GM10847 (cell line): ENCODE measurements around the gene SPPL2B.
A peak's percentile ranks its signal among the peaks of the same experiment; 100 is the strongest.

Experiments used
- POLR2A ChIP-seq: IDR thresholded peaks from 2 replicates; pipeline ENCODE4 v1.6.1; 2011; ENCODE audit not compliant: insufficient read length; ENCODE audit errors: extremely low read depth

Gene SPPL2B, protein sequence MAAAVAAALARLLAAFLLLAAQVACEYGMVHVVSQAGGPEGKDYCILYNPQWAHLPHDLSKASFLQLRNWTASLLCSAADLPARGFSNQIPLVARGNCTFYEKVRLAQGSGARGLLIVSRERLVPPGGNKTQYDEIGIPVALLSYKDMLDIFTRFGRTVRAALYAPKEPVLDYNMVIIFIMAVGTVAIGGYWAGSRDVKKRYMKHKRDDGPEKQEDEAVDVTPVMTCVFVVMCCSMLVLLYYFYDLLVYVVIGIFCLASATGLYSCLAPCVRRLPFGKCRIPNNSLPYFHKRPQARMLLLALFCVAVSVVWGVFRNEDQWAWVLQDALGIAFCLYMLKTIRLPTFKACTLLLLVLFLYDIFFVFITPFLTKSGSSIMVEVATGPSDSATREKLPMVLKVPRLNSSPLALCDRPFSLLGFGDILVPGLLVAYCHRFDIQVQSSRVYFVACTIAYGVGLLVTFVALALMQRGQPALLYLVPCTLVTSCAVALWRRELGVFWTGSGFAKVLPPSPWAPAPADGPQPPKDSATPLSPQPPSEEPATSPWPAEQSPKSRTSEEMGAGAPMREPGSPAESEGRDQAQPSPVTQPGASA

DNA sequence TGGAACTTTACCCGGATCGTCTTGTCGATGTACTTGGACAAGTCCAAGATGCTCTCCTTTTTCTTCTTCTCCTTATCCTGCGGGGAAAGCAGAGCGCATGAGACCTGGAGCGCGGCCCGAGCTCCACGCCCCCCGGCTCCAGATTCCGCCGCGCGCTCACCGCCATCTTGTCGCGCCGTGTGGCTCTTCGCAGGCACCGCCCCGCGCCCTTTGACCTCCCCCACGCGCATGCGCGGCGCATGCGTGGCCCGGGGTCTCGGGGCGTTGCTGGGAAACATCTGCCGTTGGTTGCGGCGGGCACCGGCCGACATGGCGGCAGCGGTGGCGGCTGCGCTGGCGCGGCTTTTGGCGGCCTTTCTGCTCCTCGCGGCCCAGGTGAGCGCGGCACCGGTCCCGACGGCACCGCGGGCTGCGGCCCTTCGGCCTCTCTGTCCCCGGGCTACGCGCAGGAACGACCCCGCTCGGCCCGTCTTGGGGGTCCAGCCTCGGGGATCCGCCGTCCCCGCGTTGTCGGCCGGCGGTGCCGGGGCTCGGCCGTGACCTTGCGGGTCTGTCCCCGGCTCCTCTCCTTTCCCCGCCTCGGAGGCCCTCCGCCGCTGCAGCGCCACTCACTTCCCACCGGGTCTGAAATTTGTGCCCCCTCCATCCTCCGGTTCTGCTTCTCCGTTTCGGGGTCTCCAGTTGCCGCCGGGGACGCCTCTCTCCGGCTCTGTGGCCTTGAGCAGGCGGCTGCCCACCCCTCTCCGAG, at the start of gene SPPL2B, which contains the start of gene LSM7:
Gene SPPL2B, plus strand, starts transcription at position 284 of the 748 bp plus-strand sequence. Its CDS starts 26 bp downstream, at position 310.
Gene LSM7, minus strand, starts transcription at position 186 of the 748 bp plus-strand sequence. Its CDS starts 20 bp downstream, at position 166.
- peak; percentile 94 for TF ChIP-seq POLR2A

DNA sequence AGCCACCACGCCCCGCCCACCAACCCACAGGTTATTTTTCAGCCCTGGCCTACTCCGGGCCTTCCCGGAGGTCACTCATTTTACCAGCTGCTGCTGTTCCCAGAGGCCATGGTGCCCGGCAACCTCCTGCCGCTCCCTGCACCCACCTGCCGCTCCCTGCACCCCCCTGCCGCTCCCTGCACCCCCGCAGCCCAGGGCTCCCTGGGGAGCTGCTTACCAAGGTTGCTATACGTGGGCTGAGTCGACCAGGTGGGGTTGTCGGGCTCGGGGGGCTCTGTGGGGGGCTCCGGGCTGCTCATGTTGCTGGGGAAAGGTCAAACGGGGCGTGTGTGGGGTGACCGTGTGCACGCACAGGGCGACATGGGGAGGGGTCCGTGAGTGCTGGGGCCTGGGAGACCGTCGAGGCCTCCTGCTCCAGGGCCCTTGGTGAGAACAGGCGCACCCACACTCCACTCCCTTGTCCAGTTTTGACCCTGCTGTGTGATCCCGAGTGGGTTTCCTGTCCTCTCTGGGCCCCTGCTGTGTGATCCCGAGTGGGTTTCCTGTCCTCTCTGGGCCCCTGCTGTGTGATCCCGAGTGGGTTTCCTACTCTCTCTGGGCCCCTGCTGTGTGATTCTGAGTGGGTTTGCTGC, 47.7 kb upstream of the SPPL2B start:
- no peak for TF ChIP-seq POLR2A

DNA sequence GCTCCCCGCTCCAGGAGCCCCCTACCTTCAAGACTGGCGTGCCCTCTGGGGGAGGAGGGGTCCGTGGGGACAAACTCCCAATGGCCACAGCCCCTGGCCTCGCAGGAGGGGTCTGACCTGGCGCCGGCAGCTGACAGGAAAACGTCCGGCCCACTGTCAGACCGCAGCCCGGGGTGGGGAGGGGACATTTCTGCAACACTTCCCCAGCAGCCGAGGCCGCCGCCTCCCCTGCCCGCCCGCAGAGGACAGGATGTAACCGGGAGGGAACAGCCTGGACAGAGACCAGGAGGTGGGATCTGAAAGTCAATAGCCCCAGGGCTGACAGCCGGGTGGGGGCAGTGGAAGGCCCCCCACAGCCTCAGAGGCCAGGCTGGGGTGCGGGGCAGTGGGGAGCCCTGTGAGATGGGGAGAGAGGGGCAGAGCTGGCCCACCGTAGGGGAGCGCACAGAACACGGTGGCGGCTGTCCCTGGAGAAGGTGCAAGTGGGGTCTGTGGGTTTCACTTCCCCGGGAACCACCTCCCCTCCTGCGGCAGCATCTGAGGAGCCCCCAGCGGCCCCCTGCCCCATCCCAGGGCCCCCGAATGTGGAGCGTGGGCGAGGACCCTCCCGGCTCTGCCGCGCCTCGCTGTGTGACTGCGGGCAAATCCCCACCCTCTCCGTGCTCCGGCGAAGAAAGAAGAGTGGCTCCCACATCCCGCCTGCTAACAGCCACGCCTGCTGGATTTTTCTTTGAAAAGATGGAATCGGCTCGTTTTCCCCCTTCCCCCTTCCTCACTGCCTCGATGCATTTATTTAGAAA, 46.2 kb upstream of the SPPL2B start, which contains the start of gene PEAK3:
Gene PEAK3, minus strand, starts transcription at position 114 of the 800 bp plus-strand sequence. CDS start 1,244 bp downstream, outside the sequence.
- TF ChIP-seq POLR2A: no peak

DNA sequence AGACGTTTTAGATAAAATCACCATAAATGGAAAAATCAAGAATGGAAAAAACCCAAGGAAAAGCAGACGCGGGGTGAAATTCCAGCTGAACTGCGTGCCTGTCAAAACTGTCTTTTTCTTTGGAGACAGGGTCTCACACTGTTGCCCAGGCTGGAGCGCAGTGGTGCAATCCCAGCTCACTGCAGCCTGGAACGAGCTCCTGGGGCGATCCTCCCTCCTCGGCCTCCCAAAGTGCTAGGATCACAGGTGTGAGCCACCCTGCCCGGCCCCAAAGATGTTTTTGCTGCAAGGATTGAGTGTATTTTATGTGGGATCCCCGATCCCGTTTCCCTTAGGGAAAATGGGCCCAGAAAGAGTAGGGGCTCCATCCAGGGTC, 45.6 kb upstream of the SPPL2B start:
- no peak for TF ChIP-seq POLR2A

DNA sequence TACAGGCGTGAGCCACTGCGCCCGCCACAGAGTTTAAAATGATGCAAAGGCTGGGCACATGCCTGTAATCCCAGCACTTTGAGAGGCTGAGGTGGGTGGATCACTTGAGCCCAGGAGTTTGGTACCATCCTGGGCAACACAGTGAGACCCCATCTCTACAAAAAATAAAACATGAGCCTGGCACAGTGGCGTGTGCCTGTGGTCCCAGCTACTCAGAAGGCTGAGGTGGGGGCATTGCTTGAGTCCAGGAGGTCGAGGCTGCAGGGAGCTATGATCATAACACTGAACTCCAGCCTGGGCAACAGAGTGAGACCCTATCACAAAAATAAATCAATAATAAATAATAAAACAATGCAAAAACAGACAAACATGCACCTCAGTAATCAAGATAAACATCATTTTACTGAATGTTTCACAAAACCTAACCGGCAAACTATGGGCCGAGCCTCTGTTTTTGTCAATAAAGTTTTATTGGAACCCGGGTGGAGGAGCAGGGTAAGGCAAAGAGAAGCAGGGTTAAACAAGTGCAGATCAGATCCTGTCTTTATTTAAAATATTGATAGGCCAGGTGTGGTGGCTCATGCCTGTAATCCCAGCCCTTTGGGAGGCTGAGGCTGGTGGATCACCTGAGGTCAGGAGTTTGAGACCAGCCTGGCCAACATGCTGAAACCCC, 44.5 kb upstream of the SPPL2B start:
- no peak for TF ChIP-seq POLR2A

DNA sequence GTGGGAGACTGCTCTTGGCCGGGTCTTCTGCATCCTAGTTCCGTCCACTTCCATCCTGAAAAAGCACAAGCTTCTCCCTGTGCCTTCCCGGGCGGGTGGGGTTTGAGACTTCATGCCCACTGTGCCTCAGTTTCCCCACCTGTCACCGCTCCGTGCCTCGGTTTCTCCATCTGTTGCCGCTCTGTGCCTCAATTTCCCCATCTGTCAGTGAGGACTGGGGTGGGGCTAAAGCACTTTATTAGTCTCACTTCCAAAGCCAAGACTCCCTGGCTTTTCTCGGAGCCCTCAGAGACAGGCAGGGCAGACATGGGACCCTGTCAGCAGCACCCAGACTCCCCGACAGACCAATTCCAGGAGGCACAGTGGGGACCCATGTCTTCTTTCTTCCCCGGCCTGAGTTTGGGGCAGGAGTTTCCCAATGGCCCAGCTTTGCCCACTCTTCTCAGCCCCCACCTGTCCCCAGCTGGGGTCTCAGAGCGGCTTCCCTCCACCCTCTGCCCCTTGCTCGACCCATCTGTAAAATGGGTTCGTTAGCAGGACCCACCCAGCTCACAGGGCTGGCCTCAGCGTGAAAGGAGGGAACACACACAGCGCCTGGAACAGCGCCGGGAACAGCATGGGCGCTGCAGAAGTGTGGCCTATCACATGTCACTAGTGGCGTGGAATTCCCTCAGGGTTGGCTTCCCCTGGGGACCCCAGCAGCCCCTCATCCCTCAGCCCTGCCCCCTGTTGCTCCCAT, 41.9 kb upstream of the SPPL2B start:
- TF ChIP-seq POLR2A: no peak

DNA sequence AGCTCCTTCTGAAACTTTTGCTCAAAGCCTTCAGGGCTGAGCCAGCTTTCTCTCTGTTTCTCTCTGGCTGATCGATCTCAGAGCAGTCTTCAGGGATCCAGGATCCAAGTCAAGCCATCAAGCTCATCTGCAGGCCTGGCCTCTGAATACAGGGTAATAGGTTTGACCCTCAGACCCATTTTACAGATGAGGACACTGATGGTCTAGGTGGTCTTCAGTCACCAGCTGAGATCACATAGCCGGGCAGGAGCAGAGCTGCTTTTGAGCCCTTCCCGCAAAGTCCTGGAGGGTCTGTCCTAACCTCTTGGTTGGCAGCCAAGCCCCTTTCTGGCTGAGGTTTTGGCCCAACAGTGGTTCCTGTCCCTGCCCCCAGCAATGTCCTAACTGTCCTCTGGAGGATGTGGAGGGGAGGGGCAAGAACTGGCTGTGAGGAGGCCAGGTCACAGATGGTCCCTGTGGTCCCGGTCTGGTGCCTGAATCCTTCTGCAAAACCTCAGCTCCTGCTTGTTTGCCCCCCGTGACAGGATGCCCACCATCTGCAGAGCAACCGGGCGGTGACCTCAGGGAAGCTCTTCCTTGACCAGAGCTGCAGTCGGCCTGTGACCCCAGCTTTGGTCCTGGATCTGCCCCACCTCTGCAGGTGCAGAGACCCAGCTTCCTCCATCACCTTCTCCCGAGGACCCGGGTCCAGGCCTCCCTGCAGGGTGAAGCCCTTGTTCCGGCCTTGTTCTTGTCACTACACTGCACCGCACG, 40.7 kb upstream of the SPPL2B start:
- no peak for TF ChIP-seq POLR2A

DNA sequence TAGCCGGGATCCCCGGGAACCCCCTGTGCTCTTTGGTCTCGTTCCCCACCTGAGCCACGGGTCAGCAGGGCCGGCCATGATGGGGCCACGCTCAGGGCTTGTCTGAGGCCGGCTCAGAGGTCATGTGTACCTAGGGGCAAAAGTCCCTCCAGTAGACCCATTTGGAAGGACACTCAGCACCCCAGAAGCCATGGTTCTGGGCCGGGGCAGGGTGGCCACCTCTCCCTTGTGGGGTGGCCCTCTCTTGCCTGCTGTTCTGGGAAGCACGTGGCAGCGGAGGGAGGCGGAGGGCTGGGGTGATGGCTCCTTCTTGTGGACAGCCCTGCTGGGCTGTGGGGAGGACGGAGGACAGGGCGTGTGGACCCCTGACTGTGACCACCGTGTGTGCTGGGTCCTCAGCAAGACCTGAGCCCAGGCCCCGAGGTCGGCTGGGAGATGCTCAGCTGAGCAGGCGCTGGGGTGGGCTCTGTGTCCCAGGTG, 40.1 kb upstream of the SPPL2B start:
- TF ChIP-seq POLR2A: no peak

DNA sequence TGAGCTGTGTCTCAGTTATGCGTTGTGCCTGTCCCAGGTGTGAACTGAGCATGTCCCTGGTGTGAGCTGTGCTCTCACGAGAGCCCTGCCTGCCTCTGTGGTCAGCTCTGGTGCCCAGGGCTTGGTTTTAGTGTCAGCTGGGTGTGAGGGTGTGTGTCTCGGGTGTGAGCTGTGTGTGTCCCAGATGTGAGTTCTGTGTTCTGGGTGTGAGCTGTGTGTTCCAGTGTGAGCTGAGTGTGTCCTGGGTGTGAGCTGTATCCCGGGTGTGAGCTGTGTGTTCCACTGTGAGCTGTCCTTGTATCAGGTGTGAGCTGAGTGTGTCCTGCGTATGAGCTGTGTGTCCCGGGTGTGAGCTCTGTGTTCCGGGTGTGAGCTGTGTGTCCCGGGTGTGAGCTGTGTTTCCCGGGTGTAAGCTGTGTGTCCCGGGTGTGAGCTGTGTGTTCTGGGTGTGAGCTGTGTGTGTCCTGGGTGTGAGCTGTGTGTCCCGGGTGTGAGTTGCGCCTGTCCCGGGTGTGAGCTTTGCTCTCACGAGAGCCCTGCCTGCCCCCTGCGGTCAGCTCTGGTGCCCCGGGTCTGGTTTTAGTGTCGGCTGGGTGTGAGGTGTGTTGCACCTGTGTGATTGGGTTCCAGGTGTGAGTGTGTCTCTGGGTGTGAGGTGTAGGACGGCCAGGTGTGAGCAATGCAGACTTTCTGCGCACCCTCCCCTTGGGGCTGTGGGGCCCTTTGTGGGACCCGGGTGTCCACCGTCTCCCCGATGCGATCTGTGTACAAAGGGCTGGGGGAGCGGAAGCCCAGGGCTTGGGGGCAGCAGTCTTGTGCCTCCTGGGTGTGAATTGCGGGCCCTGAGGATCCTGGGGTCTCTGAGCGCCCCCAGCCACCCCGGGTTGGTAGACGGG, 39.4 kb upstream of the SPPL2B start:
- TF ChIP-seq POLR2A: no peak

DNA sequence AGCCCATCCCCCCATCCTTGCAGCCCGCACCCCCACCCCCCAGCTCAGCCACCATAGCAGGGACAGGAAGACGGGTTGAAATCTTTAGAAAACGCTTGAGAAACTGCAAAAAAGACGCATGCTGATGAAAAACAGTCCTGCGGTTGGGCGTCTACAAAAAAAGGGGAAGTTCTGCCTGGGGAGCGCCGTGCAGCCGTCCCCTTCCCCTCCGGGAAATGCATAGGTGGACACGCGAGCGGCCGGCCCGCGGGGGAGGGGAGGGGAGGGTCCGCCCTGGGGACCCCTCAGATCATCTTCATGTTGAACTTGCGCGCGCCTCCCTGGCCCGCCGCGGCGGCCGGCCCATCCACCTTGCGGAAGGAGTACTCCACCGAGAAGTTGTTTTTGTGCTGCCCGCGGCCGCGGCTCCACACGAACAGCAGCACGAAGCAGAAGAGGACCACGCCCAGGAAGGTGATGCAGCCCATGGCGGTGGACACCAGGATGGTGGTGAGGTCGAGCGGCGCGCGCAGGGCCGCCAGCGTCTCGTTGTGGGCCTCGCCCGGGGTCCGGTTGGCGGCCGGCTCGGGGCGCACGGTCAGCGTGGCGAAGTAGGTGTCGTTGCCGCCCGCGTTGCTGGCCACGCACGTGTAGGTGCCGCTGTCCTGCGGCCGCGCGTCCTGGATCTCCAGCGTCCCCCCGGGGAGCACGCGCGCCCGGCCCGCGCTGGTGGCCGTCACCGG, 38.6 kb upstream of the SPPL2B start:
- TF ChIP-seq POLR2A: no peak
